Measurements from ENCODE around the gene PYGB.

- TF ChIP-seq YY1 (IDR thresholded peaks at IDR 0.05; ENCODE audit: insufficient read depth, insufficient read length) = no peak
- TF ChIP-seq ZNF274 (IDR thresholded peaks at IDR 0.05; ENCODE audit: low read depth, low read length) = no peak
- no peak for TF ChIP-seq SUZ12 (IDR thresholded peaks at IDR 0.05; ENCODE audit: extremely low read depth, insufficient read depth, insufficient read length)
Measured at GRCh38 chr20:25213566-25214425, 34.1 kb upstream of the PYGB start.

Measured in NT2/D1 (cell line).